Tibial artery (tissue), 4 donors: ENCODE data around the gene FTCD.

Experiments
- DNase-seq, 2 donors: peaks; one replicate each; pipeline ENCODE4 v3.0.0-alpha.2; 2019
- H3K27ac ChIP-seq, 2 donors: fragments of 200-600 bp; sonication (generic) in 1 of 2; 1 replicate in 1 of 2; 2 replicates in 1 of 2; pipeline ENCODE4 v1.5.1; 2018 to 2019; ENCODE audit warnings: mild to moderate bottlenecking in 1 of 2
- H3K27me3 ChIP-seq, 2 donors: fragments of 200-600 bp; sonication (generic) in 1 of 2; one replicate each; pipeline versions ENCODE4 v1.5.1 to v1.6.0; 2016 to 2019
- H3K36me3 ChIP-seq, 3 donors: fragments of 200-600 bp; sonication (generic) in 2 of 3; one replicate each; pipeline ENCODE4 v1.5.1; 2016 to 2019; ENCODE audit warnings: mild to moderate bottlenecking in 2 of 3
- H3K4me1 ChIP-seq, 4 donors: fragments of 200-600 bp; sonication (generic) in 2 of 4; 1 replicate in 3 of 4; 2 replicates in 1 of 4; pipeline ENCODE4 v1.5.1; 2016 to 2019
- H3K4me3 ChIP-seq, 2 donors: fragments of 200-600 bp; sonication (generic) in 1 of 2; 1 replicate in 1 of 2; 2 replicates in 1 of 2; pipeline ENCODE4 v1.5.1; 2018 to 2019; ENCODE audit warnings: mild to moderate bottlenecking in 2 of 2
- H3K9me3 ChIP-seq, 3 donors: fragments of 200-600 bp; sonication (generic) in 1 of 3; one replicate each; pipeline ENCODE4 v1.5.1; 2016 to 2019
- CTCF ChIP-seq, 2 experiments: fragments of 200-600 bp in 1 of 2; fragments of 450-650 bp in 1 of 2; IDR thresholded peaks; one replicate each; pipeline ENCODE4 v1.5.1; 2017 to 2019; ENCODE audit warnings: antibody characterized with exemption in 2 of 2, mild to moderate bottlenecking in 1 of 2, moderate library complexity in 1 of 2
- intact Hi-C: fragments of 100-400 bp; cut with DNase I; formaldehyde crosslinking; loops from one replicate; pipeline ENCODE4 v1.15.0; 2023; ENCODE audit warnings: low total_unique reads

The FTCD gene

GRCh38 chr21:46089285-46089684, 66.1 kb downstream of the FTCD start:
- H3K4me1 ChIP-seq, result peaks cover 4 to 27% (median 24%) of the 10 kb centered on the region in 4 donors
- no peaks in the 10 kb centered on the region for H3K9me3 ChIP-seq
- DNase-seq, result no peak
- H3K36me3 ChIP-seq, result no peaks in the 10 kb centered on the region
- H3K4me3 ChIP-seq, result no peak overlapping the region
- TF ChIP-seq CTCF (IDR thresholded peaks at IDR 0.05), result no peak
- no peak overlapping the region for H3K27ac ChIP-seq
- intact Hi-C loops, result no loop called here
- no peaks in the 10 kb centered on the region for H3K27me3 ChIP-seq

DNA sequence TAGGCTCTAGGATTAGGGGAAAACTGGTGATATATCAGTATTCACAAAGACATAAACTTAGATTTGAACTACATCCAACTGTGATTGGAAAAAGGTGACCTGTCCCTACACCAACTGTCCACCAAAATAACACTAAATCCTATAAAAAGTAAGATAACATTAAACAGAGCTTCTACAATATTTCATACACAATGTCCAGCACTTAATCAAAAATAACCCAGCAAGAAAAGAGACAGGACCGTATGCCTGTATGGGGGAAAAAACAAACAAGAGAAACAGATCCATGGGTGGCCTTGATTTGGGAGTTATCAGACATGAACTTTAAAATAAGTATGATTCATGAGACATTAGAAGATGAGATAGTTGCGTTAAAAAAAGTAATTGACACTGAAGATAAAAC, 67.2 kb downstream of the FTCD start:
- intact Hi-C loops, result no loop called here
- no peak for DNase-seq
- Histone ChIP-seq H3K4me1 (peaks cover 4 to 17% (median 16%) of the 10 kb centered on the region in 4 donors), H3K9me3 (no peaks in the 10 kb centered on the region), H3K4me3 (no peak overlapping the region), H3K27me3 (no peaks in the 10 kb centered on the region), H3K36me3 (no peaks in the 10 kb centered on the region), H3K27ac (no peak overlapping the region)
- no peak for TF ChIP-seq CTCF (IDR thresholded peaks at IDR 0.05)

DNA sequence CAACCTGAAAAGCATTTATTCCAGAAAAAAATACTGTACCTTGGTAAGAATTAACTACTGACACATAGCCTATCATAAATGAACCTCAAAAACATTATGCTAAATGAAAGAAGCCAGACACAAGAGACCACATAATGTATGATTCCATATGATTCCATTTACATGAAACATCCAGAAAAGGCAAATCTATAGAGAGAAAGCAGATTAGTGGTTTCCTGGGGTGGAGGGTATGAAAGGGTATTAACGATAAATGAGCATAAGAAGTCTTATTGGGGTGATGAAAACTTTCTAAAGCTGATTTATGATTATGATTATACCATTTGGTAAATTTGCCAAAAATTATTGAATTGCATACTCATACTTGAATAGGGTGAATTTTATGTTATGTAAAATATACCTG, 67.7 kb downstream of the FTCD start:
- intact Hi-C loops, result no loop called here
- no peak overlapping the region for H3K27ac ChIP-seq
- H3K27me3 ChIP-seq, result no peaks in the 10 kb centered on the region
- no peaks in the 10 kb centered on the region for H3K36me3 ChIP-seq
- peaks cover 0 to 12% (median 10%) of the 10 kb centered on the region in 4 donors for H3K4me1 ChIP-seq
- H3K4me3 ChIP-seq, result no peak overlapping the region
- TF ChIP-seq CTCF (IDR thresholded peaks at IDR 0.05), result no peak
- H3K9me3 ChIP-seq, result no peaks in the 10 kb centered on the region
- no peak for DNase-seq
